Kidney epithelial cell (primary cell): ENCODE results near the gene CDYL. TPM values are rescaled to one million over a fixed set of nuclear protein-coding genes. Genes with fewer than 3 reads are reported as not detected.

Source experiments
- DNase-seq: peaks from one replicate; pipeline ENCODE4 v3.0.0-alpha.2; 2010; ENCODE audit warnings: low read depth
- H3K27me3 ChIP-seq: 2 replicates; pipeline ENCODE4 v1.6.0; 2011; ENCODE audit warnings: low read length; ENCODE audit not compliant: control insufficient read depth, insufficient read depth
- H3K36me3 ChIP-seq: 2 replicates; pipeline ENCODE4 v1.5.1; 2011; ENCODE audit warnings: low read length; ENCODE audit not compliant: control insufficient read depth, insufficient read depth
- H3K4me3 ChIP-seq: 2 replicates; pipeline ENCODE4 v1.5.1; 2011; ENCODE audit warnings: low read depth, mild to moderate bottlenecking, control low read depth, low read length
- total RNA-seq: library from RNA; depleted of rRNA; stranded (reverse); fragments of >200 nt; gene quantifications from 2 replicates; pipeline ENCODE4 v1.2.3, GENCODE V29; 2015
- TF ChIP-seq, protein P1 (sequence below): IDR thresholded peaks from 2 replicates; pipeline ENCODE4 v1.5.1; 2011; ENCODE audit warnings: mild to moderate bottlenecking, moderate library complexity, low read length, control low read depth, inconsistent platforms; ENCODE audit not compliant: insufficient read depth, poor library complexity, severe bottlenecking

Gene CDYL
- total RNA-seq, 1 donor from 2014 or later: 46.7 TPM

- Histone ChIP-seq H3K36me3 (no peaks in the 10 kb centered on the region), H3K27me3 (no peaks in the 10 kb centered on the region), H3K4me3 (no peak overlapping the region)
- no peak for DNase-seq
- TF ChIP-seq, protein P1, sequence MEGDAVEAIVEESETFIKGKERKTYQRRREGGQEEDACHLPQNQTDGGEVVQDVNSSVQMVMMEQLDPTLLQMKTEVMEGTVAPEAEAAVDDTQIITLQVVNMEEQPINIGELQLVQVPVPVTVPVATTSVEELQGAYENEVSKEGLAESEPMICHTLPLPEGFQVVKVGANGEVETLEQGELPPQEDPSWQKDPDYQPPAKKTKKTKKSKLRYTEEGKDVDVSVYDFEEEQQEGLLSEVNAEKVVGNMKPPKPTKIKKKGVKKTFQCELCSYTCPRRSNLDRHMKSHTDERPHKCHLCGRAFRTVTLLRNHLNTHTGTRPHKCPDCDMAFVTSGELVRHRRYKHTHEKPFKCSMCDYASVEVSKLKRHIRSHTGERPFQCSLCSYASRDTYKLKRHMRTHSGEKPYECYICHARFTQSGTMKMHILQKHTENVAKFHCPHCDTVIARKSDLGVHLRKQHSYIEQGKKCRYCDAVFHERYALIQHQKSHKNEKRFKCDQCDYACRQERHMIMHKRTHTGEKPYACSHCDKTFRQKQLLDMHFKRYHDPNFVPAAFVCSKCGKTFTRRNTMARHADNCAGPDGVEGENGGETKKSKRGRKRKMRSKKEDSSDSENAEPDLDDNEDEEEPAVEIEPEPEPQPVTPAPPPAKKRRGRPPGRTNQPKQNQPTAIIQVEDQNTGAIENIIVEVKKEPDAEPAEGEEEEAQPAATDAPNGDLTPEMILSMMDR: no peak
These were observed 125.3 kb downstream of the CDYL start for GRCh38 chr6:4901386-4902061.

GRCh38 chr6:4902363-4902762 lies 126.2 kb downstream of the CDYL start:
- Histone ChIP-seq H3K36me3 (no peaks in the 10 kb centered on the region), H3K27me3 (no peaks in the 10 kb centered on the region), H3K4me3 (no peak overlapping the region)
- TF ChIP-seq, protein P1: no peak
- no peak for DNase-seq

GRCh38 chr6:4903121-4903520 lies 126.9 kb downstream of the CDYL start:
- H3K27me3 ChIP-seq: no peaks in the 10 kb centered on the region
- H3K4me3 ChIP-seq: no peak overlapping the region
- no peak for DNase-seq
- H3K36me3 ChIP-seq: no peaks in the 10 kb centered on the region
- TF ChIP-seq, protein P1: no peak

- Histone ChIP-seq H3K27me3 (no peaks in the 10 kb centered on the region), H3K4me3 (no peak overlapping the region), H3K36me3 (no peaks in the 10 kb centered on the region)
- TF ChIP-seq, protein P1: no peak
- no peak for DNase-seq
These were observed 127.7 kb downstream of the CDYL start for GRCh38 chr6:4903751-4904370.

GRCh38 chr6:4904461-4905025 lies 128.3 kb downstream of the CDYL start:
- TF ChIP-seq, protein P1: no peak

More at GRCh38 chr6:4904461-4905025, 128.3 kb downstream of the CDYL start:
- Histone ChIP-seq H3K27me3 (no peaks in the 10 kb centered on the region), H3K4me3 (no peak overlapping the region), H3K36me3 (no peaks in the 10 kb centered on the region)
- DNase-seq: no peak
